ENCODE measurements around the gene ZNF83. TPM values are rescaled to one million over a fixed set of nuclear protein-coding genes. Genes with fewer than 3 reads are reported as not detected.
"Not testable (repeated sequence)": the region's sequence is repeated elsewhere in the genome, so short reads cannot be mapped to it uniquely, and the experiment has no call there.

The ZNF83 gene
- total RNA-seq, 1 experiment from 2014 or later, result 37.7 TPM

DNA sequence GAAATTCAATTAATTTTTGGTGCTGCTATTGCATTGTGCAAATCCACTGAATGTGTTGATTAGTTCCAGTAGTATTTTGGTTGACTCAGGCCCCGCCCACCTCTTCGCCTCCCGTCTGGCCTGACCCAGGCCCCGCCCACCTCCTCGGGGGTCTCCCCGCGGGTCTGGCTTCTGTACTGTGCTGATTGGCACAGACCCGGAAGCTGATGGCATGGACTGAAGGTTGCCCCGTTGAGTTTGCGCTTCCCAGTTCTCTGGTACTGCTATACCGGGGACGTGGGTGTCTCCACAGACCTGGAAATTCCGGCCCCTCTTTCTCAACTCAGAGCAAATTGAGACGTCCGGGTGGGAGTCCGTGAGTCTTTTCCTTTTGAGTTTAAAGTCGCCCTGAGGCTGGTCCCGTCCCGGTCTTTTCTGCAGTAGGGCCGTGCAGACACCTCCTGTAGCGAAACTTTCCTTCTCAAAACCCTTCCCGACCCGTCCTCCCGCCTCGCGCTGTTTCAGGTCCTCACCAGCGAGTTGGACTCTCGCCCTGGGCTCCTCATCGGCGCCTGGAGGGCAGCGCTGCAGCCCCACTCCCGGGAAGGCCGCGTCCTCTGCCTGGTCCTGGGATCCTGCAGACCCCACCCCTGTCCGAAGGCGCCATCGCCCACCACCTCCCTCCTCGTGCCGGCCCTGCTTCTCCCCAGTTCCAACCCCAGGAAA, 53.3 kb downstream of the ZNF83 start:
- H3K36me3 ChIP-seq, result peaks cover 73% of the 10 kb centered on the region
- no peak overlapping the region for H3K27ac ChIP-seq
- no peaks in the 10 kb centered on the region for H3K4me1 ChIP-seq (replicated peaks)
- H3K9me3 ChIP-seq (replicated peaks), result peaks cover 3% of the 10 kb centered on the region; the same call in 1 of the 2 replicates
- no peak overlapping the region for H3K4me3 ChIP-seq
- no peaks in the 10 kb centered on the region for H3K27me3 ChIP-seq (replicated peaks)
- no peak for DNase-seq (ENCODE audit: low read depth in 1 of 2, low spot score in 2 of 2)

DNA sequence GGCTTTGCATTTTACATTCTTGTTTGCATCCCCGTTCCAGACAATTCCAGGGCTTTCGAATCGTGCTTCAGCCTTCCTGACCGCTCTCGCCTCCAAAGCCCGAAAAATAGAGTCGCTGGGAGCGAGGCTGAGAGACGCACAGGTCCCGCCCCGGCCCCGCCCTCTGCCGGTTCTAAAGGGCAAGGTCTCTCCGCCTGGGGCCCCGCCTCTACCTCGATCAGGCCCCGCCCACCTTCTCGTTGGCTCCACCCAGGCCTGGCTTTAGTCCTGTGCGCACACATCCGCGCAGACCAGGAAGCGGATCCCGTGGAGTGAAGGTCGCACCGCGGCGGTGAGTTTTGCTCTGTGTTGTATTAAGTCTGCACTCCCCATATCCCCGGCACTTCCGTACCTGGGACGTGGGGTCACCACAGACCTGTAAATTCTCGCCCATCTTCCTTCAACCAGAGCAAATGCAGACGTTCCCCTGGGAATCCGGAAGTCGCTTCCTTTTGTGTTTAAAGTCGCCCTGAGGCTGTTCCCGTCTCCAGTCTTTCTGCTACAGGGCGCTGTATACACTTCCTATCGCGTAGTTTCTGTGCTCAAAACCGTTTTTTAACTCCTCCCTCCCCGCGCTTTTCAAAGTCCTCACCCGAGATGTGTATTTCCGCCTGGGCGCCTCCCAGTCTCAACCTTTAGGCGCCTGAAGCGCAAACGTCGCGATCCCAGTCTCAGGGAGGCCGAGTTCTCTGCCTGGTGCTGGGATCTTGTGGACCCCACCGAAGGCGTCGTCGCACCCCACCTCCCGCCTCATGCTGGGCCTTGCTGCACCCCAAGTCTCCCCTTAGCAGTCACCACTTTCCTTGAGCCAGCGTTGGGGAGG, 67.9 kb downstream of the ZNF83 start, which contains the start of gene ZNF701:
ZNF701 (plus strand) TSS at position 288 of the 862 bp plus-strand sequence. CDS start 3,861 bp downstream, outside the sequence.
- Histone ChIP-seq H3K27ac (peak within 1 kb of the TSS; percentile 83), H3K36me3 (peaks cover 37% of the 10 kb centered on the region), H3K4me1 (replicated peaks) (peaks cover 14% of the 10 kb centered on the region), H3K9me3 (replicated peaks) (peaks cover under 1% of the 10 kb centered on the region; the same call in 1 of the 2 replicates), H3K4me3 (peak within 1 kb of the TSS; percentile 64), H3K27me3 (replicated peaks) (no peaks in the 10 kb centered on the region)
- DNase-seq (ENCODE audit: low read depth in 1 of 2, low spot score in 2 of 2), result peak; percentile 95 to 96

DNA sequence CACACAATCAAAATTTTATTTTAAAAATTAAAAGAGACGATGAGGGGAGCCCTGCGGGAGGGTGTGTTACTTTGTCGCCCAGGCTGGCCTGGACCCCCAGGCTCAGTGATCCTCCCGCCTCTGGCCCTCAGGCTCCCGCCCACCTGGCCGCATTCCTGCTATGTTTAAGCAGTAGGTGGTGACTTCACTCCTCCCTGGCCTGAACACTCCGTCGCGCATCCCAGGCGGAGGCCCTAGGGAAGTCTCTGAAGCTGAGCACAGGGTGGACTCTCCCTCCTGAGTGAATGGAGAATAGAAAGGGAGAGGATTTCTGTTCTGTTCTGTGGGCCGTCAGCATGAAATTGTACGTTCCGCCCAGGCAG, 68.5 kb downstream of the ZNF83 start:
- Histone ChIP-seq H3K27ac (peak overlapping the region; percentile 1; the same call in 1 of the 2 replicates), H3K4me1 (replicated peaks) (peaks cover 14% of the 10 kb centered on the region), H3K4me3 (peak overlapping the region; percentile 64), H3K36me3 (peaks cover 31% of the 10 kb centered on the region)
- H3K27me3 ChIP-seq (replicated peaks); DNase-seq (ENCODE audit: low read depth in 1 of 2, low spot score in 2 of 2); H3K9me3 ChIP-seq (replicated peaks): not testable (repeated sequence)

DNA sequence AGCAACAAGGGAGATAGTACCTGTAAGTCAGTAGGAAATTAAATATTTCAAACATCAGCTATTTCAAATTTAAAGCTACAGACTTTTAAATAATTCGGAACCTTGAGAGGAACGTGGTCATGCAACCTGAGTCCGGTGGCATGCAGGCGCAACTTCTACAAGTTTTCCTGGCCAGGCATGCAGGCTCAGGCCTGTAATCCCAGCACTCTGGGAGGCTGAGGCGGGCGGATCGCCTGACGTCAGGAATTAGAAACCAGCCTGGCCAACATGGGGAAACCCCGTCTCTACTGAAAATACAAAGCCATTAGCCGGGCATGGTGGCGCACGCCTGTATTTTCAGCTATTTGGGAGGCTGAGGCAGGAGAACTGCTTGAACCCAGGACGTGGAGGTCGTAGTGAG, 70.2 kb downstream of the ZNF83 start:
- Histone ChIP-seq H3K9me3 (replicated peaks) (peaks cover 5% of the 10 kb centered on the region; the same call in 1 of the 2 replicates), H3K27me3 (replicated peaks) (no peaks in the 10 kb centered on the region), H3K36me3 (peaks cover 29% of the 10 kb centered on the region), H3K4me3 (no peak overlapping the region), H3K4me1 (replicated peaks) (peaks cover 14% of the 10 kb centered on the region), H3K27ac (no peak overlapping the region)
- DNase-seq (ENCODE audit: low read depth in 1 of 2, low spot score in 2 of 2), result no peak

DNA sequence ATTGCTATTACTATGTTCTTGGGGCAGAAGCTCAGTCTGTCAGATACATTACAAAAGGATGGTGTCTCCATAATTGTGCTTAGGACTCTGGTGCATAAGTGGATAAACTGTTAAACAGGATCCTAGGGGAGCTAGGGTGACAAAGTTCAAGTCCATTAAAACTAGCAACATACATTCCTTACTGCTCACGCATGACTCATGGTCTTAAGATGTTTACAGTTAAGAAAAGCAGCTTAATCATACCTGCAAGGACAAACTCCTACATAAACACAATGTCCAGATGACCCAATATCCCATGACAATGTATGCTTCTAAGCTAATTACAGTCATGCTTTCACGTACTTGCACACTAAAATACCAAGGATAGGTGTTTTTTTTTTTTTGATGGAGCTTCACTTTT, 71.6 kb downstream of the ZNF83 start:
- H3K4me3 ChIP-seq, result no peak overlapping the region
- H3K4me1 ChIP-seq (replicated peaks), result peaks cover 14% of the 10 kb centered on the region
- peak in 1 of 2 experiments; percentile 32 for DNase-seq (ENCODE audit: low read depth in 1 of 2, low spot score in 2 of 2)
- no peak overlapping the region for H3K27ac ChIP-seq
- H3K27me3 ChIP-seq (replicated peaks), result no peaks in the 10 kb centered on the region
- H3K36me3 ChIP-seq, result peaks cover 23% of the 10 kb centered on the region
- H3K9me3 ChIP-seq (replicated peaks), result peaks cover 5% of the 10 kb centered on the region; the same call in 1 of the 2 replicates

DNA sequence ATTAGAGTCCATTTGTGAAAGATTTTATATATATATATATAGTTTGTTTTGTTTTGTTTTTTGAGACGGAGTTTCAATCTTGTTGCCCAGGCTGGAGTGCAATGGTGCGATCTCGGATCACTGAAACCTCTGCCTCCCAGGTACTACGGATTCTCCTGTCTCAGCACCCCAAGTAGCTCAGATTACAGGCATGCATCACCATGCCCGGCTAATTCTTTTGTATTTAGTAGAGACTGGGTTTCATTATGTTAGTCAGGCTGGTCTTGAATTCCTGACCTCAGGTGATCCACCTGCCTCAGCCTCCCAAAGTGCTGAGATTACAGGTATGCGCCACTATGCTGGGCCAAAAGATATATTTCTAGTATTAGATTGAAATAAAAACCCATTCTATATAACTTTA, 72.0 kb downstream of the ZNF83 start:
- Histone ChIP-seq H3K27me3 (replicated peaks) (no peaks in the 10 kb centered on the region), H3K4me3 (no peak overlapping the region), H3K4me1 (replicated peaks) (peaks cover 14% of the 10 kb centered on the region), H3K9me3 (replicated peaks) (peaks cover 5% of the 10 kb centered on the region; the same call in 1 of the 2 replicates), H3K27ac (no peak overlapping the region), H3K36me3 (peaks cover 19% of the 10 kb centered on the region)
- no peak for DNase-seq (ENCODE audit: low read depth in 1 of 2, low spot score in 2 of 2)

Other genes with a start within 250 kb of the ZNF83 start
- 8.6 and 12.6 TPM in 2 replicates for gene ZNF528, start 240.5 kb downstream of the ZNF83 start, total RNA-seq (2014; rRNA removed; shearing (Covaris generic))
- gene ZNF534, start 209.2 kb downstream of the ZNF83 start, total RNA-seq (2014; rRNA removed; shearing (Covaris generic)), result not detected in 2 replicates
- 0.58 TPM in 1 of 2 replicates, not detected in the other for gene ZNF578, start 184.8 kb downstream of the ZNF83 start, total RNA-seq (2014; rRNA removed; shearing (Covaris generic))
- 5.9 and 12.8 TPM in 2 replicates for gene ZNF808, start 110.7 kb downstream of the ZNF83 start, total RNA-seq (2014; rRNA removed; shearing (Covaris generic))
- 4.4 and 8.7 TPM in 2 replicates for gene ZNF701, start 68.1 kb downstream of the ZNF83 start, total RNA-seq (2014; rRNA removed; shearing (Covaris generic))
- gene ZNF611, start 96.7 kb upstream of the ZNF83 start, total RNA-seq (2014; rRNA removed; shearing (Covaris generic)), result 14.1 and 15.4 TPM in 2 replicates
- 2.1 and 2.9 TPM in 2 replicates for gene ZNF600, start 148.4 kb upstream of the ZNF83 start, total RNA-seq (2014; rRNA removed; shearing (Covaris generic))
- gene ZNF28, start 183.3 kb upstream of the ZNF83 start, total RNA-seq (2014; rRNA removed; shearing (Covaris generic)), result 12.9 and 29.1 TPM in 2 replicates
- gene ZNF468, start 219.3 kb upstream of the ZNF83 start, total RNA-seq (2014; rRNA removed; shearing (Covaris generic)), result 25.5 and 37.5 TPM in 2 replicates